HG03280 (cell line): ENCODE measurements around the gene LYL1.

Experiments used
- ATAC-seq: cut with Tn5 transposase; IDR thresholded peaks from one replicate; pipeline ENCODE4 v1.9.1; 2021; ENCODE audit warnings: mild to moderate bottlenecking, moderate library complexity; ENCODE audit not compliant: unreplicated experiment

LYL1 gene

GRCh38 chr19:13130886-13131490 is 28.3 kb upstream of the LYL1 start:
- no peak for ATAC-seq

- no peak for ATAC-seq
Measured at GRCh38 chr19:13129384-13129783, 26.7 kb upstream of the LYL1 start.

DNA sequence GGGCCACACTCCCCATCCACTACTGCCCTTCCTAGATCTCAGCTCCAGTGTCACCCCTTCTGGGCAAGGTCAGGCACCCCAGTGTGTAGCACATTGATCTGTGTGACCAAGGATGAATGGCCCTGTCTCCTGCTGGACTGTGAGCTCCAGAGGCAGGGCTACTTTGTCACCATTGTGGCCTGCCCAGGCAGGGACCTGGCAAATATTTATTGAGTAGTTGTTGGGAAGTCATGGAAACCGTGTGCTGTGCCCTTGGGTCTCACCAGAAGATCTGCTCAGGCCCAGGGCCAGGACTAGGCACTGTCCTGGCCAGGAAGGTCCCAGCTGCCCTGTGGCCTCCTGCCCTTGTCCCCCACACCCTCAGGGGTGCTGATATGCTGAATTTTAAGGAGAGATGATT is 25.9 kb upstream of the LYL1 start:
- no peak for ATAC-seq

DNA sequence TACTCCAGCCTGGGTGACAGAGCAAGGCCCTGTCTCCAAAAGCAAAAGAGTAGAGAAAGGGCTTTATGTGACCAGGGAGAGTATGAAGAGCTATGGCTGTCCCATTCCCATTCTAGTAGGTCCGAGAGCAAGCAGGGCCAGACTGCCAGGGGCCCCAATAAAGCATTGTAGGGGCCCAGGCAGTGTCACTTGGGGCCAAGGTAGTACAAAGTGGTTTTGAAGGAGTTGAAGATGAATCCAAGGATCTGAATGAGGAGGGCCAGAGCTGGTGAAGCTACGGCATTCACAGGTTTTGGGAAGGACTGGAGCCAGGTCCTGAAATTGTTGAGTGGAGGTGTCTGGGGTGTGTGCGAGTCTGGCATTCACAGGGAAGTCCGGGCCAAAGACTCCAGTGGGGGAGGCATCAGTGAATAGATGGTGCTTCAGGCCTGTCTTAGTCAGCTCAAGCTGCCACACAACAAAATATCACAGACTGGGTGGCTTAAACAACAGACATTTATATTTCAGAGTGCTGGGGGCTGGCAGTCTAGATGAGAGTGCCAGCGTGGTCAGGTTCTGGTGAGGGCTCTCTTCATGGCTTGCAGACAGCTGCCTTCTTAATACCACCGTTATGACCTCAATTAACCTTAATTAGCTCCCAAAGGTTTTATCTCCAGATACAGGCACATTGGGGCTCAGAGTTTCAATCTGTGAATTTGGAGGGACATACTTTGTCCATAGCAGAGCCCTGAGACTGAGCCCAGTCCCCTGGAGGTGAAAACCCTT is 25.3 kb upstream of the LYL1 start:
- no peak for ATAC-seq

- ATAC-seq: no peak
Measured at GRCh38 chr19:13127051-13127450, 24.4 kb upstream of the LYL1 start.

DNA sequence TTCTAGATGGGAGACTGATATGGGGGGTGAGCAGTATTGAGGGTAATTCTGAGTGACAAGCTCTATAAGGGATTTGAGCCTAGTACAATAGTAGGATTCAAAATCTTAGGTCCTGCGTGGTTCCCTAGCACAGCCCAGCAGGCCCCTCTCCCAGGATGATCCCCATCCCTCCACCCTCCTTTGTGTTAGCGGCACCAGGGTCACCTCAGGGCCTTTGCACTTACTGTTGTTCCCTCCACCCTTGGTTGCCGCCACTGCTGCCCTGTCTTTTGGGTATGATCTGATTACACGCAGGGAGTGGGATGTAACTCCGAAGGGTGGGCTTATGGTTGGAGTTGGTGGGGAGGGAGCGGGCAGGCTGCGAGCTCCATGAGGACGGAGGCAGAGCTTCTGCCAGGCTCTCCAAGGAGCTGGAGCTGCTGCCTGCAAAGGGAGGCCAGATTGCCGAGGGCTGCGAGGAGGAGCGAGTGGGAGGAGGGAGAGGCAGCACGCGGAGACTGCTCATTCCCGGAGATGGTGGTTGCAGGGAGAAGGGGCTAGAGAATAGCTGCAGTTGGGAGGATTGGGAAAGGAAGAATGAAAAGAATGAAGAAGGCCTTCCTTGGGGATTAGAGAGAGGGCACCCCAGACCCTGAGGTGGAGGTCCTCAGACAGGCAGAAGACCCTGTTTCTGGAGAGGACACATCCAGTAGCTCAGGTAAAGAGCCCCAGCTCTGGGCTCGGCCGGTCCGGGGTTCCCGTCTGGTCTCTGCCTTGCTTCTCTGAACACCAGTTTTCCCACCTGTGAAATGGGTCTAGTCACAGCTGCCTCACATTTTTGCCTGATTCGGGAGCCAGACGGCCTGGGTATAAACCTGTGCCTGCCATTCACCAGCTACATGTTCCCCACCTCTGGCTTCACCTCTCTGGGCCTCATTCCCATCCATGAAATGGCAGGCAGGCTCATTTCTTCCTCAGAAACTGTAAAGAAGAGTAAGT is 20.6 kb upstream of the LYL1 start:
- no peak for ATAC-seq

GRCh38 chr19:13122275-13122878 is 19.7 kb upstream of the LYL1 start:
- ATAC-seq: no peak

GRCh38 chr19:13121551-13122274 is 19.1 kb upstream of the LYL1 start:
- no peak for ATAC-seq

DNA sequence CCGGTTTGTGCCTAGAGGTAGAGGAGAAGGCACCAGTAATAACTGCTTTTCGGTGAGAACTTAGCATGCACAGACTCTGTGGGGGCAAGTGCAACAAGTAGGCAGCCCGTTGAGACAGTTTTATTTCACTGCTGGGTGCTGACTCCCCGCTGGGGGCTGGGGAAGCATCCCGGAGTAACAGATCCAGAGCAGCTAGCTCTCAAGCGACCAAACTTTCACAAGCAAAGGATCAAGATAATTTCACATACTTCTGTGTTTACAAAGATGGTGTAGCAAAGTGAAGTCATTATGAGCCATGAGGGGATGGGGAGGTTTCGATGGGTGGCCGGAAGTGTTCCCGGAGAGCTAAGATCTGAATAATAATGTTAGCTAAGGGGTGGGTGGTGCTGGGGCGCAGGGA is 18.2 kb upstream of the LYL1 start:
- no peak for ATAC-seq

DNA sequence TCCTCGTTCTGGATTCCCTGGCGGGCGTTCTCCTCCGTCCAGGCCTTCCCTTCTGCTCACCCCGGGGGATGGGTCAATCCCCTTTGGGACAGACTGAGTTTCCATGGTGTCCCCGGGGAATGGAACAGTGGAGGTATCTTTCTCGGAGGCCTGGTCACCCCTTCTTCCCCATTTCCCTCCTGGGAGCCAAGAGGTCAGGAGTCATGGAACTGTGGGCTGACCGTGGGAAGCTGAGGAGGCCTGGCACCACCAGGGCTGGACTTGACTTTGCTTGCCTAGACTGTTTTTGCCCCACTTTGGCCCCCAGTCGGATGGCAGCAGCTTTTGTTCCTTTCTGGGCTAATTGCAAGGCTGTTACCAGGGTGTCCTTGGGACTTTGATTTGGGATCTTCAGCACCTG is 17.4 kb upstream of the LYL1 start:
- no peak for ATAC-seq

- ATAC-seq: no peak
Measured at GRCh38 chr19:13119627-13120026, 17.0 kb upstream of the LYL1 start.

- ATAC-seq: no peak
Measured at GRCh38 chr19:13118424-13119193, 16.0 kb upstream of the LYL1 start.

- ATAC-seq: peak; percentile 70
Measured at GRCh38 chr19:13117772-13118423, 15.2 kb upstream of the LYL1 start, which contains the start of gene NACC1. TSS of gene NACC1 (plus strand) at chr19:13118264. CDS start at chr19:13135208, 16,944 bp downstream.

- no peak for ATAC-seq
Measured at GRCh38 chr19:13117176-13117771, 14.6 kb upstream of the LYL1 start.

DNA sequence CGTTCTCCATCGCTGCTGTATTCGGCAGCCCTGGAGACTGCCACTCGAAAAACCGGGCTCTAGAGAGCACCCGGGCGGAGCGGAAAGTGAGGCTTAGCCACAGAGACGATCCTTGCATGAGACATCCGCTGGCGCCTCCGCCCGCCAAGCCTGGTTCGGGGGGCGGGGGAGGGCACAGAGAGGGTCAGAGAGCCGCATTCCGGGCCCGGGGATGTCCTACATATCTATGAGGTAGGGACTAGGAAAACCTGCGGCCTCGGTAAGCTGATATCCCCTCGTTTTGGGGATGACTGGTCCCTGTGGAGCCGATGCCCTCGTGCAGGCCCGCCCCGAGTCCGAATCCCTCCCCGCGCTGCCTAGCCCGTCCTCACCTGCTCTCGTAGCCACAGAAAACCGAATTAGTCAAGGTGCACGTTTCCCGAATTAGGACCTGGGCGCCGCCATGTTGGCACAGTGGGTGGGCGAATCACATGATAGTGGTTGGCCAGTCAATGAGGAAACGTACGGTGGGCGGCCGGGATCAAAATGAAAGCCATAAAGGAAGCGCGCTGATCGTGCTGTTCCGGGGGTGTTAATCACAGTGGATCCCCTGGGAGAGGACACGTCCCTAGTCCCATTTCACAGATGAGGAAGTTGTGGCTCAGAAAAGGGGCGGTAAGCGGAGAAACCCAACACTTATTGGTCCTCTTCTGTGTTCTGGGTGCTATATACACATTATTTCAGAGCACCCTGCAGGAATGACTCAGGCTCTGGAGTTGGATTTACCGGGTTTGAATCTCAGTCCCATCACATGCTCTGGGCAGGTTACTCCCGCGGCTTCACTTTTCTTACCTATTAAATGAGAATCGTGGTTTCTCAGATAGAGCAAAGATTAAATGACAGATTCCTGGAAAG is 13.9 kb upstream of the LYL1 start, which contains the start of gene TRMT1:
Gene TRMT1 (minus strand): TSS at position 459 of the 894 bp plus-strand sequence. CDS start 341 bp downstream, at position 118.
- peak; percentile 53 for ATAC-seq

DNA sequence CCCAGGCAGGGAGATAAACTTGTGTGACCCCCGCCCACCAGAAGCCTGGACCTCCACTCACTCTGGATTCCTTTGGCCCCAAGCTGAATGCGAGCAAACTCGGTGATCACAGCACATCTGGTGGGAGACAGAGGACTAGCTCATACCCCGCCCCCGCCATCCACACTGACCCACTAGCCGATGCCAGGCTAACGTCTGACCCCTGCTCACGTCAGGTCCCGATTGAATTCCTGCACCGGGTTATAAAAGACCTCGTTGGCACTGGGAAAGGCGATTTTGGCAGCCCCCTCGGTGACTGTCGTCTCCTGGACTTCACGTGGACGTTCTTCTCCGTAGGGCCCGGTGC is 13.3 kb upstream of the LYL1 start:
- ATAC-seq: no peak

DNA sequence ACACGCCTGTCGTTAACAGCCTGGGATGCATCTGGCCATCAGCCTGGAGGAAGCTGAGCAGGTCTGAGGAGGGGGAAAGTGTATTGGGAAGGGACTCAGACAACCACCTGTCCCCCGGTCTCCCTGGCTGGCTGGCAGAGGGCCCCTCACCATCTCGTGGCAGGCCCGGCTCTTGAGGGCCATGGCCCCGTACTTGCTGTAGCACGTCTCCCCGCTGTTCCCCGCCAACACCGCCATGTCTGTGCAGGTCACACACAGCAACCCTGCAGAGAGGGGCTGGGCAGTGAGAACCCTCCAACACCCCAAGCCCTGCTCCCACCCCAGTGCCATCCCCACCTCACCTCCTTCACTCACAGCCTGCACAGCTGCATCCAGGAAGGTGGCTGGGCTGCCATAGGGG is 9.9 kb upstream of the LYL1 start:
- ATAC-seq: no peak
